NCI-H69 (cell line): ENCODE results near the gene MGLL.

ENCODE experiments used
- DNase-seq: peaks from one replicate; lab custom pipeline; 2025; lab: John Stamatoyannopoulos, UW

MGLL gene

GRCh38 chr3:127774647-127775046 lies 47.7 kb downstream of the MGLL start:
- DNase-seq: peak; percentile 55

GRCh38 chr3:127773752-127774395 lies 48.4 kb downstream of the MGLL start:
- DNase-seq: no peak

- DNase-seq: no peak
Measured at GRCh38 chr3:127772827-127773751, 49.2 kb downstream of the MGLL start.

- no peak for DNase-seq
Measured at GRCh38 chr3:127772273-127772672, 50.0 kb downstream of the MGLL start.

- DNase-seq: no peak
Measured at GRCh38 chr3:127771746-127772145, 50.6 kb downstream of the MGLL start.

- DNase-seq: peak; percentile 89
Measured at GRCh38 chr3:127770671-127771355, 51.5 kb downstream of the MGLL start.

- no peak for DNase-seq
Measured at GRCh38 chr3:127769284-127770081, 52.8 kb downstream of the MGLL start.

GRCh38 chr3:127768346-127769008 lies 53.8 kb downstream of the MGLL start:
- DNase-seq: no peak

- DNase-seq: no peak
Measured at GRCh38 chr3:127767126-127767525, 55.2 kb downstream of the MGLL start.

GRCh38 chr3:127765735-127766134 lies 56.6 kb downstream of the MGLL start:
- DNase-seq: no peak

- peak; percentile 12 for DNase-seq
Measured at GRCh38 chr3:127764841-127765362, 57.4 kb downstream of the MGLL start.

GRCh38 chr3:127764301-127764700 lies 58.0 kb downstream of the MGLL start:
- DNase-seq: no peak

- DNase-seq: no peak
Measured at GRCh38 chr3:127763816-127764215, 58.5 kb downstream of the MGLL start.

- no peak for DNase-seq
Measured at GRCh38 chr3:127763337-127763736, 59.0 kb downstream of the MGLL start.

GRCh38 chr3:127762787-127763105 lies 59.6 kb downstream of the MGLL start:
- no peak for DNase-seq

GRCh38 chr3:127762077-127762786 lies 60.1 kb downstream of the MGLL start:
- DNase-seq: no peak

GRCh38 chr3:127761441-127761801 lies 60.9 kb downstream of the MGLL start:
- no peak for DNase-seq

- no peak for DNase-seq
Measured at GRCh38 chr3:127760791-127761440, 61.4 kb downstream of the MGLL start.

- DNase-seq: no peak
Measured at GRCh38 chr3:127760361-127760760, 62.0 kb downstream of the MGLL start.

GRCh38 chr3:127759826-127760225 lies 62.5 kb downstream of the MGLL start:
- no peak for DNase-seq
